Spinal cord (tissue), 10 donors: Measurements from ENCODE around the gene ZNF80. TPM values are rescaled to one million over a fixed set of nuclear protein-coding genes. Genes with fewer than 3 reads are reported as not detected.
"Not testable (repeated sequence)": the region's sequence is repeated elsewhere in the genome, so short reads cannot be mapped to it uniquely, and the experiment has no call there.

Source experiments
- DNase-seq, 6 donors: peaks; one replicate each; pipeline versions ENCODE4 v3.0.0 to v3.0.0-alpha.2; 2013 to 2015; ENCODE audit warnings: low spot score in 6 of 6, low read depth in 4 of 6
- H3K27ac ChIP-seq: one replicate; pipeline ENCODE4 v1.5.1; 2013; ENCODE audit warnings: low read depth, low read length, control low read depth
- H3K27me3 ChIP-seq: one replicate; pipeline ENCODE4 v1.6.1; 2013; ENCODE audit warnings: low read length; ENCODE audit not compliant: control insufficient read depth, insufficient read depth
- H3K36me3 ChIP-seq: one replicate; pipeline ENCODE4 v1.6.1; 2013; ENCODE audit warnings: low read length; ENCODE audit not compliant: control insufficient read depth, insufficient read depth
- H3K4me1 ChIP-seq: one replicate; pipeline ENCODE4 v1.6.1; 2013; ENCODE audit warnings: low read length; ENCODE audit not compliant: control insufficient read depth, insufficient read depth
- H3K4me3 ChIP-seq: one replicate; pipeline ENCODE4 v1.5.1; 2013; ENCODE audit warnings: low read depth, low read length, control low read depth
- H3K9me3 ChIP-seq: one replicate; pipeline ENCODE4 v1.6.1; 2013; ENCODE audit warnings: low read length; ENCODE audit not compliant: control insufficient read depth, insufficient read depth
- WGBS: methylation state at CpG from one replicate; pipeline ENCODE4 v1.1.5; 2013; ENCODE audit warnings: missing lambda C conversion rate; ENCODE audit not compliant: insufficient coverage; 5-methylcytosine and 5-hydroxymethylcytosine counted together
- polyA plus RNA-seq, 2 donors: library from polyadenylated mRNA; unstranded; fragments of 120-200 nt; gene quantifications; one replicate each; pipeline ENCODE4 v1.2.1, GENCODE V29; 2013; ENCODE audit not compliant: insufficient read length in 2 of 2
- total RNA-seq, 2 donors: library from RNA; depleted of rRNA in 1 of 2; stranded (reverse); fragments of 120-200 nt in 1 of 2; fragments of >200 nt in 1 of 2; gene quantifications; one replicate each; pipeline versions ENCODE4 v1.2.3 to v1.2.4, GENCODE V29; 2013 to 2014
- donor health status: healthy.

ZNF80 gene
- total and polyA plus RNA-seq, 4 donors = 0.06 to 0.11 TPM; not detected in 2

GRCh38 chr3:114253505-114253904 lies 16.1 kb upstream of the ZNF80 start:
- H3K4me1 ChIP-seq = no peaks in the 10 kb centered on the region
- no peak overlapping the region for H3K27ac ChIP-seq
- 71% methylated on average over 1 of the region's 1 CpG for WGBS
- H3K27me3 ChIP-seq = no peaks in the 10 kb centered on the region
- no peaks in the 10 kb centered on the region for H3K9me3 ChIP-seq
- H3K4me3 ChIP-seq = no peak overlapping the region
- H3K36me3 ChIP-seq = no peaks in the 10 kb centered on the region
- no peak for DNase-seq

- no peak overlapping the region for H3K4me3 ChIP-seq
- no peak for DNase-seq
- H3K27ac ChIP-seq = no peak overlapping the region
- WGBS = no CpG with 5 or more reads among the region's 1 CpG
- no peaks in the 10 kb centered on the region for H3K4me1 ChIP-seq
- no peaks in the 10 kb centered on the region for H3K9me3 ChIP-seq
- H3K27me3 ChIP-seq = no peaks in the 10 kb centered on the region
- H3K36me3 ChIP-seq = no peaks in the 10 kb centered on the region
Observed at GRCh38 chr3:114252954-114253353, 15.6 kb upstream of the ZNF80 start.

GRCh38 chr3:114242947-114243346 lies 5.6 kb upstream of the ZNF80 start:
- Histone ChIP-seq H3K9me3 (no peaks in the 10 kb centered on the region), H3K4me1 (no peaks in the 10 kb centered on the region), H3K36me3 (no peaks in the 10 kb centered on the region), H3K4me3 (no peak overlapping the region), H3K27ac (no peak overlapping the region), H3K27me3 (no peaks in the 10 kb centered on the region)
- DNase-seq = no peak

DNA sequence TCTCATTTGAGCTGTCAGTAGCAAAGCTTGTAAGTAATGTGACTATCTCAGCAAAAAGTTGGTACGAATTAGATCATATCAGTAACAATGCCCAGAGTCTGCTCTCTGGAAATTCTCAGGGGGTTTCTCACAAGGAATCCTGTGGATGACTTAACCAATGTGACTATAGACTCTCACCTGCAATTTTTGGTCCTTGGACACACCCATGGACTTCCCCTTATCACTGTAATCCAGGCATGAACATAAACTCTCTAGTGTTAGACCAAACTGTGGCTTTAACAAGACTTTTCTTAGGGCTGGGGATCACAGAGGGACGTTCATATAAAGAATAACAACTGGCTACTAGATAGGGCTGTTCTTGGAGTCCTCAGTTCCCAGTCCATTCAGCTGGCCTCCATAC lies 3.9 kb upstream of the ZNF80 start:
- Histone ChIP-seq H3K27ac (no peak overlapping the region), H3K4me1 (no peaks in the 10 kb centered on the region), H3K9me3 (no peaks in the 10 kb centered on the region), H3K36me3 (no peaks in the 10 kb centered on the region), H3K4me3 (no peak overlapping the region), H3K27me3 (no peaks in the 10 kb centered on the region)
- no peak for DNase-seq
- 100% methylated on average over 1 of the region's 2 CpGs for whole genome bisulfite sequencing

GRCh38 chr3:114238146-114238785 lies 888 bp upstream of the ZNF80 start:
- not testable (repeated sequence) for H3K4me1 ChIP-seq, DNase-seq, H3K36me3 ChIP-seq, H3K4me3 ChIP-seq, H3K9me3 ChIP-seq, H3K27ac ChIP-seq, H3K27me3 ChIP-seq
- 98% methylated on average over 19 of the region's 34 CpGs for WGBS

GRCh38 chr3:114235431-114235830 lies 1.9 kb downstream of the ZNF80 start:
- no CpG with 5 or more reads among the region's 3 CpGs for WGBS
- Histone ChIP-seq H3K36me3 (no peaks in the 10 kb centered on the region), H3K4me1 (no peaks in the 10 kb centered on the region), H3K27ac (no peak overlapping the region), H3K27me3 (no peaks in the 10 kb centered on the region), H3K9me3 (no peaks in the 10 kb centered on the region), H3K4me3 (no peak overlapping the region)
- no peak for DNase-seq

GRCh38 chr3:114234745-114235144 lies 2.6 kb downstream of the ZNF80 start:
- no peaks in the 10 kb centered on the region for H3K27me3 ChIP-seq
- H3K36me3 ChIP-seq = no peaks in the 10 kb centered on the region
- no peak overlapping the region for H3K27ac ChIP-seq
- DNase-seq = no peak
- no peaks in the 10 kb centered on the region for H3K4me1 ChIP-seq
- H3K4me3 ChIP-seq = no peak overlapping the region
- no peaks in the 10 kb centered on the region for H3K9me3 ChIP-seq
- WGBS = no CpG with 5 or more reads among the region's 3 CpGs

- Histone ChIP-seq H3K27ac (no peak overlapping the region), H3K4me1 (no peaks in the 10 kb centered on the region)
Observed at GRCh38 chr3:114231616-114232015, 5.8 kb downstream of the ZNF80 start.

DNA sequence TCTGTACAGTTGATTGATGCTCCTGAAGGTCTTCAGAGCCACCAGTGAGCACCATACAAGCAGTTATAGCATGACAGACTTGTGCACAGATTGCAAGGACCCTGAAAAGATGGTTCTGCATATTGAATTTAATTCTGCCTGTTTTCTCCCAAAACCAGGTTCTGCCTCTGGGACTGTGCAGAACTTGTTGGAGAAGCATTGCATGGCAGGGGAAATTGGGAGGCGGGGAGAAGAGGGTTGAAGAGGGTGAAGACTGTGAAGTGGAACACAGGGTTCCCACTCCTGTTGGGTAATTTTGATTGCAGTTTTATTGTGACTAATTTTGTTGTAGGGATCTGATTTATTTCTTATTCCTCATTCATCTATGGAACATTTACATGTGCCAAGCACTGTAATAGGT lies 10.3 kb downstream of the ZNF80 start:
- DNase-seq = no peak
- WGBS = no CpG with 5 or more reads among the region's 1 CpG
- Histone ChIP-seq H3K9me3 (peaks cover 4% of the 10 kb centered on the region), H3K27me3 (no peaks in the 10 kb centered on the region), H3K36me3 (no peaks in the 10 kb centered on the region), H3K27ac (no peak overlapping the region), H3K4me3 (no peak overlapping the region), H3K4me1 (no peaks in the 10 kb centered on the region)

More at GRCh38 chr3:114231616-114232015, 5.8 kb downstream of the ZNF80 start:
- Histone ChIP-seq H3K27me3 (no peaks in the 10 kb centered on the region), H3K9me3 (no peaks in the 10 kb centered on the region), H3K4me3 (no peak overlapping the region), H3K36me3 (no peaks in the 10 kb centered on the region)
- 89% methylated on average over 3 of the region's 3 CpGs for WGBS
- DNase-seq = no peak

DNA sequence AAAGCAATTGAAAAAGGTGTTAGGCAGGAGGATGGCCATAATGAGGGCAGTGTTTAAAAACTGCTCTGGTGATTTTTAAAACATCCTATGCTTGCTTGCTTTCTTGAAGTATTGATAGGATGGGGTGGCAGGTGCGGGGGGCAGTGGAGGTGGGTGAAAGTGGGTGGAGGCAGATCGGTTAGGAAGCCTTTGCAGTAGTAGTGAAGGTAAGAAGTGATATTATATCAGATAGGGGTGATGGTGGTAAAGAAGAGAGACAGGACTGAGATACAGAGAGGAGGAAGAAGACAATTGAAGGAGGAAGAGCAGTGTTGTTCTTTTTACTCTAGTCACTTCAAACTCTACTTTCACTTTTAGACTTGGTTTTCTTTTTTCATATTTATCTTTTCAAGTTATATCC lies 11.1 kb downstream of the ZNF80 start:
- Histone ChIP-seq H3K4me1 (no peaks in the 10 kb centered on the region), H3K4me3 (no peak overlapping the region), H3K36me3 (no peaks in the 10 kb centered on the region), H3K27me3 (no peaks in the 10 kb centered on the region), H3K9me3 (peaks cover 4% of the 10 kb centered on the region), H3K27ac (no peak overlapping the region)
- DNase-seq = no peak
- 92% methylated on average over 2 of the region's 2 CpGs for WGBS
